Measurements from ENCODE around the gene CACNA1E. TPM values are rescaled to one million over a fixed set of nuclear protein-coding genes. Genes with fewer than 3 reads are reported as not detected.

The CACNA1E gene
- total and polyA plus RNA-seq, 2 experiments from 2014 or later: 0.32 to 1.1 TPM

DNA sequence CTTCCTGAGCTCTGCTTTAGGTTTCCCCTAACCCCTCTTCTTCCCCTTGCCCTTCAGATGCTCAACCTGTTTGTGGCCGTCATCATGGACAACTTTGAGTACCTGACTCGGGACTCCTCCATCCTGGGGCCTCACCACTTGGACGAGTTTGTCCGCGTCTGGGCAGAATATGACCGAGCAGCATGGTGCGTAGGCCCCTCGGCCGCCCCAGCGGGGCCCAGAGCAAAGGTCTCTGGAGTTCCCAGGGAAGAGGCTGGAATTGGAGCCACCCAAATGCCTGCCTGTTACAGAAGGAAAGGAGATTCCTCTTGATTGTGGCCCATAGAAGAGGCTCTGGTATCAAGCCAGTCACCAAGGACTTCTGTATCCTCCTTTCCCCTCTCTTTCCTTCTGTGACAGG is 292.7 kb downstream of the CACNA1E start (continued):
- TF ChIP-seq, protein P1, sequence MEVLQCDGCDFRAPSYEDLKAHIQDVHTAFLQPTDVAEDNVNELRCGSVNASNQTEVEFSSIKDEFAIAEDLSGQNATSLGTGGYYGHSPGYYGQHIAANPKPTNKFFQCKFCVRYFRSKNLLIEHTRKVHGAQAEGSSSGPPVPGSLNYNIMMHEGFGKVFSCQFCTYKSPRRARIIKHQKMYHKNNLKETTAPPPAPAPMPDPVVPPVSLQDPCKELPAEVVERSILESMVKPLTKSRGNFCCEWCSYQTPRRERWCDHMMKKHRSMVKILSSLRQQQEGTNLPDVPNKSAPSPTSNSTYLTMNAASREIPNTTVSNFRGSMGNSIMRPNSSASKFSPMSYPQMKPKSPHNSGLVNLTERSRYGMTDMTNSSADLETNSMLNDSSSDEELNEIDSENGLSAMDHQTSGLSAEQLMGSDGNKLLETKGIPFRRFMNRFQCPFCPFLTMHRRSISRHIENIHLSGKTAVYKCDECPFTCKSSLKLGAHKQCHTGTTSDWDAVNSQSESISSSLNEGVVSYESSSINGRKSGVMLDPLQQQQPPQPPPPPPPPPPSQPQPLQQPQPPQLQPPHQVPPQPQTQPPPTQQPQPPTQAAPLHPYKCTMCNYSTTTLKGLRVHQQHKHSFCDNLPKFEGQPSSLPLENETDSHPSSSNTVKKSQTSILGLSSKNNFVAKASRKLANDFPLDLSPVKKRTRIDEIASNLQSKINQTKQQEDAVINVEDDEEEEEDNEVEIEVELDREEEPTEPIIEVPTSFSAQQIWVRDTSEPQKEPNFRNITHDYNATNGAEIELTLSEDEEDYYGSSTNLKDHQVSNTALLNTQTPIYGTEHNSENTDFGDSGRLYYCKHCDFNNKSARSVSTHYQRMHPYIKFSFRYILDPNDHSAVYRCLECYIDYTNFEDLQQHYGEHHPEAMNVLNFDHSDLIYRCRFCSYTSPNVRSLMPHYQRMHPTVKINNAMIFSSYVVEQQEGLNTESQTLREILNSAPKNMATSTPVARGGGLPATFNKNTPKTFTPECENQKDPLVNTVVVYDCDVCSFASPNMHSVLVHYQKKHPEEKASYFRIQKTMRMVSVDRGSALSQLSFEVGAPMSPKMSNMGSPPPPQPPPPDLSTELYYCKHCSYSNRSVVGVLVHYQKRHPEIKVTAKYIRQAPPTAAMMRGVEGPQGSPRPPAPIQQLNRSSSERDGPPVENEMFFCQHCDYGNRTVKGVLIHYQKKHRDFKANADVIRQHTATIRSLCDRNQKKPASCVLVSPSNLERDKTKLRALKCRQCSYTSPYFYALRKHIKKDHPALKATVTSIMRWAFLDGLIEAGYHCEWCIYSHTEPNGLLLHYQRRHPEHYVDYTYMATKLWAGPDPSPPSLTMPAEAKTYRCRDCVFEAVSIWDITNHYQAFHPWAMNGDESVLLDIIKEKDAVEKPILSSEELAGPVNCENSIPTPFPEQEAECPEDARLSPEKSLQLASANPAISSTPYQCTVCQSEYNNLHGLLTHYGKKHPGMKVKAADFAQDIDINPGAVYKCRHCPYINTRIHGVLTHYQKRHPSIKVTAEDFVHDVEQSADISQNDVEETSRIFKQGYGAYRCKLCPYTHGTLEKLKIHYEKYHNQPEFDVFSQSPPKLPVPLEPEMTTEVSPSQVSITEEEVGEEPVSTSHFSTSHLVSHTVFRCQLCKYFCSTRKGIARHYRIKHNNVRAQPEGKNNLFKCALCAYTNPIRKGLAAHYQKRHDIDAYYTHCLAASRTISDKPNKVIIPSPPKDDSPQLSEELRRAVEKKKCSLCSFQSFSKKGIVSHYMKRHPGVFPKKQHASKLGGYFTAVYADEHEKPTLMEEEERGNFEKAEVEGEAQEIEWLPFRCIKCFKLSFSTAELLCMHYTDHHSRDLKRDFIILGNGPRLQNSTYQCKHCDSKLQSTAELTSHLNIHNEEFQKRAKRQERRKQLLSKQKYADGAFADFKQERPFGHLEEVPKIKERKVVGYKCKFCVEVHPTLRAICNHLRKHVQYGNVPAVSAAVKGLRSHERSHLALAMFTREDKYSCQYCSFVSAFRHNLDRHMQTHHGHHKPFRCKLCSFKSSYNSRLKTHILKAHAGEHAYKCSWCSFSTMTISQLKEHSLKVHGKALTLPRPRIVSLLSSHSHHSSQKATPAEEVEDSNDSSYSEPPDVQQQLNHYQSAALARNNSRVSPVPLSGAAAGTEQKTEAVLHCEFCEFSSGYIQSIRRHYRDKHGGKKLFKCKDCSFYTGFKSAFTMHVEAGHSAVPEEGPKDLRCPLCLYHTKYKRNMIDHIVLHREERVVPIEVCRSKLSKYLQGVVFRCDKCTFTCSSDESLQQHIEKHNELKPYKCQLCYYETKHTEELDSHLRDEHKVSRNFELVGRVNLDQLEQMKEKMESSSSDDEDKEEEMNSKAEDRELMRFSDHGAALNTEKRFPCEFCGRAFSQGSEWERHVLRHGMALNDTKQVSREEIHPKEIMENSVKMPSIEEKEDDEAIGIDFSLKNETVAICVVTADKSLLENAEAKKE (CRISPR knock-in tag; IDR thresholded peaks at IDR 0.05): no peak

DNA sequence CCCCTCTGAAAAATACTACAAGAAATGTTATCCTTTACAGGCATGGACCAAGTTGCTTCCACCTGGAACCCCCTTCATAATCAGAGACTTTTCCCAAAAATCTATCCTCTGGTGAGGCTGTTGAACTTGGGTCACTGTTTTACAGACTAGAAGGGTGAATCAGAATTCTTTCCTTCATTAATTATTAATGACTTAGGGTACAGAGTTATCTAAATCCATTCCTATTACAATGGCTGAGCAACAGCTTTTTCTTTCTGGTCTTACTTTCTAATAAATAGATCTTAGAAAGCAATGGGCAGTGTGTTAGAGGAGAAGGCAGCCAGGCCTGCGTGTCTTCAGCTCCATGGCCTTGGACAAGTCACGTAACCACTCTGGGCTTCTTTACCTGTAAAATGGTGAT is 294.0 kb downstream of the CACNA1E start:
- Histone ChIP-seq H3K4me3 (no peak overlapping the region), H3K36me3 (ENCODE audit: insufficient read depth) (no peaks in the 10 kb centered on the region), H3K27me3 (ENCODE audit: insufficient read depth) (no peaks in the 10 kb centered on the region), H3K79me2 (replicated peaks; ENCODE audit: insufficient read depth) (no peaks in the 10 kb centered on the region), H2AFZ (no peak overlapping the region), H4K20me1 (replicated peaks; ENCODE audit: insufficient read depth) (no peaks in the 10 kb centered on the region), H3F3A (replicated peaks; ENCODE audit: low read depth) (no peaks in the 10 kb centered on the region), H3K4me1 (ENCODE audit: insufficient read depth) (no peaks in the 10 kb centered on the region), H3K4me2 (no peak overlapping the region), H3K9me2 (ENCODE audit: insufficient read depth) (peaks cover 15% of the 10 kb centered on the region), H3K27ac (ENCODE audit: low read depth) (no peak overlapping the region)
- Mint-ChIP-seq H3K27ac (no peak overlapping the region), H3K9me3 (peaks cover 2% of the 10 kb centered on the region; the same call in 2 of the 3 replicates), H3K4me3 (no peak overlapping the region), H3K36me3 (ENCODE audit: low read depth) (no peaks in the 10 kb centered on the region), H3K4me1 (no peaks in the 10 kb centered on the region; the same call in 2 of the 3 replicates), H3K27me3 (ENCODE audit: insufficient read depth, low read depth, poor library complexity) (peaks cover 4% of the 10 kb centered on the region)
- DNase-seq (ENCODE audit: low spot score) (no peak), ATAC-seq (no peak)
- no peak for TF ChIP-seq CREB1 (CRISPR knock-in tag; IDR thresholded peaks at IDR 0.05; ENCODE audit: low read depth)
- TF ChIP-seq, protein P2, sequence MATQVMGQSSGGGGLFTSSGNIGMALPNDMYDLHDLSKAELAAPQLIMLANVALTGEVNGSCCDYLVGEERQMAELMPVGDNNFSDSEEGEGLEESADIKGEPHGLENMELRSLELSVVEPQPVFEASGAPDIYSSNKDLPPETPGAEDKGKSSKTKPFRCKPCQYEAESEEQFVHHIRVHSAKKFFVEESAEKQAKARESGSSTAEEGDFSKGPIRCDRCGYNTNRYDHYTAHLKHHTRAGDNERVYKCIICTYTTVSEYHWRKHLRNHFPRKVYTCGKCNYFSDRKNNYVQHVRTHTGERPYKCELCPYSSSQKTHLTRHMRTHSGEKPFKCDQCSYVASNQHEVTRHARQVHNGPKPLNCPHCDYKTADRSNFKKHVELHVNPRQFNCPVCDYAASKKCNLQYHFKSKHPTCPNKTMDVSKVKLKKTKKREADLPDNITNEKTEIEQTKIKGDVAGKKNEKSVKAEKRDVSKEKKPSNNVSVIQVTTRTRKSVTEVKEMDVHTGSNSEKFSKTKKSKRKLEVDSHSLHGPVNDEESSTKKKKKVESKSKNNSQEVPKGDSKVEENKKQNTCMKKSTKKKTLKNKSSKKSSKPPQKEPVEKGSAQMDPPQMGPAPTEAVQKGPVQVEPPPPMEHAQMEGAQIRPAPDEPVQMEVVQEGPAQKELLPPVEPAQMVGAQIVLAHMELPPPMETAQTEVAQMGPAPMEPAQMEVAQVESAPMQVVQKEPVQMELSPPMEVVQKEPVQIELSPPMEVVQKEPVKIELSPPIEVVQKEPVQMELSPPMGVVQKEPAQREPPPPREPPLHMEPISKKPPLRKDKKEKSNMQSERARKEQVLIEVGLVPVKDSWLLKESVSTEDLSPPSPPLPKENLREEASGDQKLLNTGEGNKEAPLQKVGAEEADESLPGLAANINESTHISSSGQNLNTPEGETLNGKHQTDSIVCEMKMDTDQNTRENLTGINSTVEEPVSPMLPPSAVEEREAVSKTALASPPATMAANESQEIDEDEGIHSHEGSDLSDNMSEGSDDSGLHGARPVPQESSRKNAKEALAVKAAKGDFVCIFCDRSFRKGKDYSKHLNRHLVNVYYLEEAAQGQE (IDR thresholded peaks at IDR 0.05; ENCODE audit: unreplicated experiment): no peak
- TF ChIP-seq ZNF114 (CRISPR knock-in tag; IDR thresholded peaks at IDR 0.05): no peak
- TF ChIP-seq STAT1 (IDR thresholded peaks at IDR 0.05; ENCODE audit: unreplicated experiment): no peak
- TF ChIP-seq NANOG (IDR thresholded peaks at IDR 0.05; ENCODE audit: borderline replicate concordance): no peak
- TF ChIP-seq, protein P3, sequence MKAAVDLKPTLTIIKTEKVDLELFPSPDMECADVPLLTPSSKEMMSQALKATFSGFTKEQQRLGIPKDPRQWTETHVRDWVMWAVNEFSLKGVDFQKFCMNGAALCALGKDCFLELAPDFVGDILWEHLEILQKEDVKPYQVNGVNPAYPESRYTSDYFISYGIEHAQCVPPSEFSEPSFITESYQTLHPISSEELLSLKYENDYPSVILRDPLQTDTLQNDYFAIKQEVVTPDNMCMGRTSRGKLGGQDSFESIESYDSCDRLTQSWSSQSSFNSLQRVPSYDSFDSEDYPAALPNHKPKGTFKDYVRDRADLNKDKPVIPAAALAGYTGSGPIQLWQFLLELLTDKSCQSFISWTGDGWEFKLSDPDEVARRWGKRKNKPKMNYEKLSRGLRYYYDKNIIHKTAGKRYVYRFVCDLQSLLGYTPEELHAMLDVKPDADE (IDR thresholded peaks at IDR 0.05): no peak
- no peak for TF ChIP-seq POLR2AphosphoS5 (IDR thresholded peaks at IDR 0.05; ENCODE audit: low read depth)
- no peak for TF ChIP-seq EZH2 (IDR thresholded peaks at IDR 0.05; ENCODE audit: low read depth, unreplicated experiment)
- no peak for TF ChIP-seq JUNB (IDR thresholded peaks at IDR 0.05; ENCODE audit: unreplicated experiment)
- no peak for TF ChIP-seq EZH2phosphoT487 (IDR thresholded peaks at IDR 0.05; ENCODE audit: unreplicated experiment)
- TF ChIP-seq ZNF331 (CRISPR knock-in tag; IDR thresholded peaks at IDR 0.05; ENCODE audit: low read depth): no peak
